IMR-90 (cell line): ENCODE results near the gene FAM83C. TPM values are rescaled to one million over a fixed set of nuclear protein-coding genes. Genes with fewer than 3 reads are reported as not detected.

Experiments
- ATAC-seq: fragments of 200-7000 bp; cut with Tn5 transposase; 2 replicates; pipeline ENCODE4 v1.9.1; 2020; ENCODE audit warnings: low read depth, mild to moderate bottlenecking, moderate library complexity
- BruUV-seq: library from RNA; stranded (reverse); fragments of 400-500 nt; replicated peaks from 2 replicates; lab custom pipeline; 2021; lab: Mats Ljungman, UMichigan
- CTCF ChIA-PET: fragments of 300-600 bp; formaldehyde crosslinking; extraction: SDS; loops from one replicate; lab custom pipeline; 2021; ENCODE audit warnings: antibody characterized with exemption; lab: Yijun Ruan, JAX
- POLR2A ChIA-PET: fragments of 300-600 bp; sonication (Branson Sonifier 250); formaldehyde crosslinking; loops from one replicate; lab custom pipeline; 2022; ENCODE audit warnings: antibody characterized with exemption; ENCODE audit not compliant: unreplicated experiment; lab: Charles Lee
- DNase-seq: peaks from one replicate; pipeline ENCODE4 v3.0.0; 2013
- H2AFZ ChIP-seq: replicated peaks from 2 replicates; pipeline ENCODE3; 2013; ENCODE audit warnings: low read length, mild to moderate bottlenecking; ENCODE audit not compliant: poor library complexity
- H2AK5ac ChIP-seq: 2 replicates; pipeline ENCODE4 v1.6.1; 2013; ENCODE audit warnings: low read depth, low read length, inconsistent platforms
- H2AK9ac ChIP-seq: replicated peaks from 2 replicates; pipeline ENCODE3; 2013; ENCODE audit warnings: mild to moderate bottlenecking, low read depth, low read length, moderate library complexity; ENCODE audit not compliant: poor library complexity
- H2BK120ac ChIP-seq: 2 replicates; pipeline ENCODE4 v1.6.1; 2013; ENCODE audit warnings: low read depth, low read length, inconsistent platforms
- H2BK15ac ChIP-seq: 3 replicates; pipeline ENCODE4 v1.6.1; 2013; ENCODE audit warnings: low read depth, low read length, inconsistent platforms
- H2BK20ac ChIP-seq: 2 replicates; pipeline ENCODE4 v1.6.1; 2013; ENCODE audit warnings: low read depth, mild to moderate bottlenecking, inconsistent platforms, low read length, moderate library complexity
- H2BK5ac ChIP-seq: 2 replicates; pipeline ENCODE4 v1.6.1; 2013; ENCODE audit warnings: mild to moderate bottlenecking, low read depth, low read length, inconsistent platforms; ENCODE audit not compliant: poor library complexity, severe bottlenecking
- H3K14ac ChIP-seq: replicated peaks from 2 replicates; pipeline ENCODE4 v1.6.1; 2013; ENCODE audit warnings: low read depth, low read length, inconsistent platforms
- H3K18ac ChIP-seq: 2 replicates; pipeline ENCODE4 v1.6.1; 2013; ENCODE audit warnings: low read depth, low read length, control low read depth
- H3K23ac ChIP-seq: 2 replicates; pipeline ENCODE4 v1.6.1; 2013; ENCODE audit warnings: low read depth, low read length, inconsistent platforms
- H3K27ac ChIP-seq: 2 replicates; pipeline ENCODE4 v1.5.1; 2013; ENCODE audit warnings: mild to moderate bottlenecking, control low read depth, low read length; ENCODE audit not compliant: insufficient read depth
- H3K27me3 ChIP-seq: 2 replicates; pipeline ENCODE4 v1.6.1; 2013; ENCODE audit warnings: low read length; ENCODE audit not compliant: control insufficient read depth, insufficient read depth
- H3K36me3 ChIP-seq: 2 replicates; pipeline ENCODE4 v1.6.1; 2013; ENCODE audit warnings: low read length, mixed read lengths; ENCODE audit not compliant: control insufficient read depth, insufficient read depth
- H3K4ac ChIP-seq: 2 replicates; pipeline ENCODE4 v1.6.1; 2013; ENCODE audit warnings: low read depth, low read length, inconsistent platforms
- H3K4me1 ChIP-seq: 2 replicates; pipeline ENCODE4 v1.6.1; 2013; ENCODE audit warnings: low read length, mixed read lengths; ENCODE audit not compliant: control insufficient read depth, insufficient read depth
- H3K4me2 ChIP-seq: 2 replicates; pipeline ENCODE4 v1.6.1; 2013; ENCODE audit warnings: low read depth, mild to moderate bottlenecking, control low read depth, low read length, moderate library complexity
- H3K4me3 ChIP-seq: 2 replicates; pipeline ENCODE4 v1.5.1; 2013; ENCODE audit warnings: low read depth, mild to moderate bottlenecking, control low read depth, low read length, moderate library complexity; ENCODE audit not compliant: insufficient read depth
- H3K56ac ChIP-seq: 2 replicates; pipeline ENCODE4 v1.6.1; 2013; ENCODE audit warnings: low read length, inconsistent platforms; ENCODE audit not compliant: insufficient read depth; ENCODE audit errors: extremely low read depth
- H3K79me1 ChIP-seq, 2 experiments: 2 replicates each; pipeline ENCODE4 v1.6.1; 2013; ENCODE audit warnings: low read length in 2 of 2, inconsistent platforms in 1 of 2, low read depth in 1 of 2
- H3K9ac ChIP-seq: 2 replicates; pipeline ENCODE4 v1.6.1; 2013; ENCODE audit warnings: low read depth, low read length, control low read depth
- H3K9me1 ChIP-seq: 2 replicates; pipeline ENCODE4 v1.6.1; 2013; ENCODE audit warnings: low read length, inconsistent platforms; ENCODE audit not compliant: insufficient read depth
- H3K9me3 ChIP-seq: 2 replicates; pipeline ENCODE4 v1.6.1; 2013; ENCODE audit warnings: low read length; ENCODE audit not compliant: control insufficient read depth, insufficient read depth
- H4K20me1 ChIP-seq: 2 replicates; pipeline ENCODE4 v1.6.1; 2013; ENCODE audit warnings: low read length, inconsistent platforms; ENCODE audit not compliant: insufficient read depth
- H4K5ac ChIP-seq: 2 replicates; pipeline ENCODE4 v1.6.1; 2013; ENCODE audit warnings: mild to moderate bottlenecking, low read depth, low read length, control low read depth
- H4K8ac ChIP-seq, 2 experiments: 2 replicates each; pipeline ENCODE4 v1.6.1; 2013; ENCODE audit warnings: low read depth in 2 of 2, low read length in 2 of 2, control low read depth in 1 of 2, inconsistent platforms in 1 of 2
- H4K91ac ChIP-seq: 2 replicates; pipeline ENCODE4 v1.6.1; 2013; ENCODE audit warnings: low read depth, low read length, inconsistent platforms; ENCODE audit not compliant: insufficient read depth
- BHLHE40 ChIP-seq: fragments of 150-350 bp; IDR thresholded peaks from 2 replicates; pipeline ENCODE4 v1.6.1; 2016; ENCODE audit warnings: mild to moderate bottlenecking, low read depth, low read length
- CEBPB ChIP-seq: IDR thresholded peaks from 2 replicates; pipeline ENCODE4 v1.6.1; 2012; ENCODE audit warnings: low read depth, low read length, improper control_type of control experiment
- CHD1 ChIP-seq: IDR thresholded peaks from 2 replicates; pipeline ENCODE4 v1.6.1; 2012; ENCODE audit warnings: low read depth, low read length, improper control_type of control experiment
- CTCF ChIP-seq: conservative IDR thresholded peaks from 2 replicates; pipeline ENCODE4 v1.5.1; 2012; ENCODE audit warnings: mild to moderate bottlenecking, low read depth, low read length, improper control_type of control experiment
- ELK1 ChIP-seq: fragments of 150-350 bp; IDR thresholded peaks from 2 replicates; pipeline ENCODE4 v1.6.1; 2016; ENCODE audit warnings: low read depth, mild to moderate bottlenecking, low read length, moderate library complexity, borderline replicate concordance
- FOS ChIP-seq: fragments of 150-350 bp; IDR thresholded peaks from 2 replicates; pipeline ENCODE4 v1.6.1; 2016; ENCODE audit warnings: low read depth, low read length
- MAFK ChIP-seq: IDR thresholded peaks from 2 replicates; pipeline ENCODE4 v1.6.1; 2012; ENCODE audit warnings: low read depth, low read length, improper control_type of control experiment
- MAZ ChIP-seq: IDR thresholded peaks from 2 replicates; pipeline ENCODE4 v1.6.1; 2012; ENCODE audit warnings: low read depth, mild to moderate bottlenecking, low read length, improper control_type of control experiment, moderate library complexity, borderline replicate concordance
- MXI1 ChIP-seq: IDR thresholded peaks from 2 replicates; pipeline ENCODE4 v1.6.1; 2012; ENCODE audit warnings: low read depth, mild to moderate bottlenecking, low read length, moderate library complexity, borderline replicate concordance
- NFE2L2 ChIP-seq: fragments of 150-350 bp; IDR thresholded peaks from 2 replicates; pipeline ENCODE4 v1.6.1; 2016; ENCODE audit warnings: low read depth, mild to moderate bottlenecking, low read length
- POLR2A ChIP-seq: IDR thresholded peaks from 2 replicates; pipeline ENCODE4 v1.6.1; 2012; ENCODE audit warnings: mild to moderate bottlenecking, low read depth, low read length
- RAD21 ChIP-seq: IDR thresholded peaks from 2 replicates; pipeline ENCODE4 v1.6.1; 2012; ENCODE audit warnings: low read length, improper control_type of control experiment
- RCOR1 ChIP-seq: IDR thresholded peaks from 2 replicates; pipeline ENCODE4 v1.6.1; 2012; ENCODE audit warnings: mild to moderate bottlenecking, low read length, improper control_type of control experiment; ENCODE audit not compliant: insufficient replicate concordance
- RFX5 ChIP-seq: IDR thresholded peaks from 2 replicates; pipeline ENCODE4 v1.8.0; 2012; ENCODE audit warnings: low read depth, mild to moderate bottlenecking, low read length, moderate library complexity
- SMC3 ChIP-seq: fragments of 150-350 bp; IDR thresholded peaks from 2 replicates; pipeline ENCODE4 v1.6.1; 2016; ENCODE audit warnings: low read depth, mild to moderate bottlenecking, antibody characterized with exemption, low read length, moderate library complexity
- WGBS, 2 experiments: methylation state at CpG; one replicate each; pipeline versions ENCODE4 v1.1.5 to v1.1.7; 2013; ENCODE audit warnings: missing lambda C conversion rate in 2 of 2; ENCODE audit not compliant: insufficient read length in 1 of 2; ENCODE audit errors: extremely low coverage in 2 of 2; 5-methylcytosine and 5-hydroxymethylcytosine counted together
- dilution Hi-C: fragments of 300-500 bp; cut with HindIII; formaldehyde crosslinking; loops from one replicate; pipeline ENCODE4 v1.14.3; 2018; ENCODE audit warnings: low sequenced_read_pairs; ENCODE audit not compliant: unreplicated experiment
- in situ Hi-C: fragments of 300-500 bp; cut with MboI; formaldehyde crosslinking; loops from 3 replicates; pipeline ENCODE4 v1.14.3; 2019; ENCODE audit warnings: low sequenced_read_pairs, inconsistent platforms, mixed read lengths
- intact Hi-C: fragments of 100-400 bp; cut with micrococcal nuclease; formaldehyde crosslinking; loops from 2 replicates; pipeline ENCODE4 v1.10.0; 2022
- polyA plus RNA-seq, 3 experiments: library from polyadenylated mRNA; depleted of rRNA; stranded (reverse); fragments of >200 nt; gene quantifications; 2 replicates each; pipeline ENCODE4 v1.2.3, GENCODE V29; 2012; ENCODE audit warnings: low replicate concordance in 1 of 3
- total RNA-seq: library from RNA; depleted of rRNA; stranded (reverse); fragments of >200 nt; gene quantifications from 2 replicates; pipeline ENCODE4 v1.2.3, GENCODE V29; 2012

Gene FAM83C
- total and polyA plus RNA-seq, 2 of the 4 experiments (the other 2 are of a cell fraction): 0.02 TPM; not detected in 1

- intact Hi-C loops: no loop called here
- in situ Hi-C loops: loop anchor here (25.0 kb wide), 1 partner anchor 395 kb away; the partner anchor contains the start of gene GGT7
- H3K36me3 ChIP-seq: no peaks in the 10 kb centered on the region
- H3K56ac ChIP-seq: no peak overlapping the region
- no peak overlapping the region for H3K4me2 ChIP-seq
- no CpG with 5 or more reads among the region's 8 CpGs for WGBS, 2 experiments
- no peak overlapping the region for H4K8ac ChIP-seq
- no peak overlapping the region for H3K14ac ChIP-seq
- POLR2A ChIA-PET: no interaction called here
- H2BK20ac ChIP-seq: no peak overlapping the region
- peaks cover 8% of the 10 kb centered on the region; the same call in 1 of the 2 replicates for H3K9me1 ChIP-seq
- no peaks in the 10 kb centered on the region for H3K9me3 ChIP-seq
- H2AK9ac ChIP-seq: no peak overlapping the region
- no TSS peak for BruUV-seq
- H3K27me3 ChIP-seq: no peaks in the 10 kb centered on the region
- no peak overlapping the region for H3K23ac ChIP-seq
- no peak overlapping the region for H3K4me3 ChIP-seq
- H3K4me1 ChIP-seq: 0 out of 2 replicates have a peak, but pooled peaks cover 2% of the 10 kb centered on the region
- no peak for ATAC-seq
- CTCF ChIA-PET: no interaction called here
- H3K4ac ChIP-seq: no peak overlapping the region
- peak; percentile 44 for DNase-seq
- H3K27ac ChIP-seq: no peak overlapping the region
- H3K79me1 ChIP-seq: peaks cover 3 to 4% of the 10 kb centered on the region in 2 experiments; a peak in 1 of 4 replicates
- H4K5ac ChIP-seq: no peak overlapping the region
- H2BK120ac ChIP-seq: no peak overlapping the region
- H4K20me1 ChIP-seq: no peaks in the 10 kb centered on the region
- dilution Hi-C loops: no loop called here
- H3K18ac ChIP-seq: no peak overlapping the region
- no peak overlapping the region for H2AK5ac ChIP-seq
- no peak overlapping the region for H2BK15ac ChIP-seq
- H4K91ac ChIP-seq: no peak overlapping the region
- H3K9ac ChIP-seq: no peak overlapping the region
- no peak overlapping the region for H2AFZ ChIP-seq
- H2BK5ac ChIP-seq: no peak overlapping the region
- TF ChIP-seq RAD21 (no peak), ELK1 (no peak), BHLHE40 (no peak), FOS (no peak), POLR2A (no peak), CTCF (no peak), CEBPB (no peak), RFX5 (no peak), SMC3 (no peak), MAFK (no peak), MAZ (no peak), NFE2L2 (no peak), RCOR1 (no peak), CHD1 (no peak), MXI1 (no peak)
These were observed 34.9 kb downstream of the FAM83C start for GRCh38 chr20:35257175-35257909.
